ENCODE data around the gene OR51D1.

- TF ChIP-seq POLR2A (IDR thresholded peaks at IDR 0.05) (no peak), CTCF (IDR thresholded peaks at IDR 0.05 in 4 of 5, conservative IDR thresholded peaks at IDR 0.05 in 1 of 5) (no peak)
Measured at GRCh38 chr11:4677948-4678347, 40.7 kb downstream of the OR51D1 start.
